BJ (cell line): ENCODE data around the gene NEURL2. TPM values are rescaled to one million over a fixed set of nuclear protein-coding genes. Genes with fewer than 3 reads are reported as not detected.

Experiments used
- CTCF ChIA-PET: fragments of 350-600 bp; formaldehyde crosslinking; extraction: SDS; loops from one replicate; lab custom pipeline; 2021; ENCODE audit warnings: antibody characterized with exemption, inconsistent platforms; lab: Yijun Ruan, JAX
- POLR2A ChIA-PET: fragments of 300-600 bp; sonication (Branson Sonifier 250); formaldehyde crosslinking; extraction: SDS; loops from one replicate; lab custom pipeline; 2021; ENCODE audit warnings: antibody characterized with exemption; lab: Charles Lee
- DNase-seq: peaks from one replicate; pipeline ENCODE4 v3.0.0-alpha.2; 2011; ENCODE audit warnings: low read depth
- H3K27me3 ChIP-seq: 2 replicates; pipeline ENCODE4 v1.6.0; 2011; ENCODE audit warnings: low read length; ENCODE audit not compliant: control insufficient read depth, insufficient read depth
- H3K36me3 ChIP-seq: 2 replicates; pipeline ENCODE4 v1.5.1; 2011; ENCODE audit warnings: low read length; ENCODE audit not compliant: control insufficient read depth, insufficient read depth
- H3K4me3 ChIP-seq: 2 replicates; pipeline ENCODE4 v1.5.1; 2011; ENCODE audit warnings: low read depth, mild to moderate bottlenecking, control low read depth, low read length
- polyA plus RNA-seq: library from polyadenylated mRNA; depleted of rRNA; stranded (reverse); fragments of >200 nt; gene quantifications from 2 replicates; pipeline ENCODE4 v1.2.3, GENCODE V29; 2011
- TF ChIP-seq, protein P1 (sequence below): IDR thresholded peaks from 2 replicates; pipeline ENCODE4 v1.5.1; 2011; ENCODE audit warnings: low read depth, mild to moderate bottlenecking, control low read depth, inconsistent platforms, low read length, moderate library complexity; ENCODE audit not compliant: insufficient read depth

Gene NEURL2
- polyA plus RNA-seq, 1 experiment = 4.3 TPM

DNA sequence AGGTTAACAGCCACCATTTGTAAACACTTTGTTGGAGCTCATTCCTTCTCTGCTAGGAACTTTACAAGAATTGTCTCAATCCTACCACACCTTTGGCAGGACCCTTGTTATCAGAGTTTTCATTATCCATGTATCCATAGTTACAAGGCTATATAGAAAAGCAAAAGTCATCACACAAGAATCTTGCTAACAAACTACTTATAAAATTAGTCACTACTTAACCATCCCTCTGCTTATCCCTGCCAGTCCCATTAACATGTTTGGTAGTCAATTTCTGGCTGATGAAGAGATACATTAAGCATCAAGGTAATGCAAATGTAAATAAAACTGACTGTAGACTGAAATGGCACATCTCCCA is 23.2 kb downstream of the NEURL2 start:
- ChIA-PET POLR2A (interaction anchor here (0.6 kb wide), 1 partner anchor 94 kb away, joined by 3 read pairs; no protein-coding TSS in a partner anchor), CTCF (interaction anchor here (0.6 to 0.9 kb wide), 3 partner anchors 11 to 322 kb away, joined by 3 read pairs; partner anchors contain the start of genes ACOT8 and ZSWIM3)
- Histone ChIP-seq H3K36me3 (no peaks in the 10 kb centered on the region), H3K27me3 (no peaks in the 10 kb centered on the region), H3K4me3 (no peak overlapping the region)
- DNase-seq = peak; percentile 53
- TF ChIP-seq, protein P1, sequence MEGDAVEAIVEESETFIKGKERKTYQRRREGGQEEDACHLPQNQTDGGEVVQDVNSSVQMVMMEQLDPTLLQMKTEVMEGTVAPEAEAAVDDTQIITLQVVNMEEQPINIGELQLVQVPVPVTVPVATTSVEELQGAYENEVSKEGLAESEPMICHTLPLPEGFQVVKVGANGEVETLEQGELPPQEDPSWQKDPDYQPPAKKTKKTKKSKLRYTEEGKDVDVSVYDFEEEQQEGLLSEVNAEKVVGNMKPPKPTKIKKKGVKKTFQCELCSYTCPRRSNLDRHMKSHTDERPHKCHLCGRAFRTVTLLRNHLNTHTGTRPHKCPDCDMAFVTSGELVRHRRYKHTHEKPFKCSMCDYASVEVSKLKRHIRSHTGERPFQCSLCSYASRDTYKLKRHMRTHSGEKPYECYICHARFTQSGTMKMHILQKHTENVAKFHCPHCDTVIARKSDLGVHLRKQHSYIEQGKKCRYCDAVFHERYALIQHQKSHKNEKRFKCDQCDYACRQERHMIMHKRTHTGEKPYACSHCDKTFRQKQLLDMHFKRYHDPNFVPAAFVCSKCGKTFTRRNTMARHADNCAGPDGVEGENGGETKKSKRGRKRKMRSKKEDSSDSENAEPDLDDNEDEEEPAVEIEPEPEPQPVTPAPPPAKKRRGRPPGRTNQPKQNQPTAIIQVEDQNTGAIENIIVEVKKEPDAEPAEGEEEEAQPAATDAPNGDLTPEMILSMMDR = no peak

DNA sequence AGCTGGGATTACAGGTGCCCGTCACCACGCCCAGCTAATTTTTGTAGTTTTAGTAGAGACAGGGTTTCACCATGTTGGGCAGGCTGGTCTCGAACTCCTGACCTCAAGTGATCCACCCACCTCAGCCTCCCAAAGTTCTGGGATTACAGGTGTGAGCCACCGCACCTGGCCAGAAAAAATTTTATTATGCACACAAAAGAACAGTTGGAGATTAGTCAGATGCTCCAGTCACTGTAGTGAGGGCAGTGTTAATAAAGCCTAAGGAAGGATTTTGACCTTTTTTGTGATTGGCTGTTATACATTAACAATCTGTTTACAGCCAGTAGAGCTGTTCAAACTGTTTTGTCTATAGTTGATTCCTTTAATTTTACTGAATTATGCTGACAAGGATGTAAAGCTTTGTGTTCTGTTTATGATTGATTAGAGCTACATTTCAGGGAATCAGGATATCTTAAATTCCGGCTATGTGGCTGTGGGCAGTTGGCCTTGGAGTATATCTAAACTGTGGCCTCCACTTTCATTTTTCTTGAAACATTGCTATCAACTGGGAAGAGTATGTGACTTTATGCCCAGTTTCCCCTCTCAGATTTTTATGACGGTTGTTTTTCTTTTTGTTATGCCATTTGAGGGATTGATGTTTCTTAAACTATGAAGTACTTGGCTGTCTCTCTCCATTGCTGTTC is 23.7 kb downstream of the NEURL2 start:
- Histone ChIP-seq H3K4me3 (no peak overlapping the region), H3K27me3 (no peaks in the 10 kb centered on the region), H3K36me3 (no peaks in the 10 kb centered on the region)
- no peak for DNase-seq
- TF ChIP-seq, protein P1 = no peak
- ChIA-PET CTCF (interaction anchor here (0.6 to 0.9 kb wide), 2 partner anchors 10 to 146 kb away, joined by 3 read pairs; partner anchors contain the start of genes ACOT8 and ZSWIM3), POLR2A (interaction anchor here (0.6 kb wide), 1 partner anchor 95 kb away, joined by 3 read pairs; no protein-coding TSS in a partner anchor)

DNA sequence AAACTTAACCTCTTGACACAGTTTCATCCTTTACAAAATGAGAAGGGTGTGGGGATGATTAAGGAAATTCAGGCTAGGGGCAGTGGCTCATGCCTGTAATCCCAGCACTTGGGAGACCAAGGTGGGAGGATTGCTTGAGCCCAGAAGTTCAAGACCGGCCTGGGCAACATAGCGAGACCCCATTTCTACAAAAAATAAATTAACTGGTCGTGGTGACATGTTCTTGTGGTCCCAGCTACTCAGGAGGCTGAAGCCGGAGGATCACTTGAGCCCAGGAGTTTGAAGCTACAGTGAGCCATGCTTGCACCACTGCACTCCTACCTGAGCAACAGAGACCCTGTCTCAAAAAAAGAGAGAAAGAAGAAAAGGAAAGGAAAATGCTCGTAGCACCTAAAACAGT is 24.6 kb downstream of the NEURL2 start:
- TF ChIP-seq, protein P1 = no peak

DNA sequence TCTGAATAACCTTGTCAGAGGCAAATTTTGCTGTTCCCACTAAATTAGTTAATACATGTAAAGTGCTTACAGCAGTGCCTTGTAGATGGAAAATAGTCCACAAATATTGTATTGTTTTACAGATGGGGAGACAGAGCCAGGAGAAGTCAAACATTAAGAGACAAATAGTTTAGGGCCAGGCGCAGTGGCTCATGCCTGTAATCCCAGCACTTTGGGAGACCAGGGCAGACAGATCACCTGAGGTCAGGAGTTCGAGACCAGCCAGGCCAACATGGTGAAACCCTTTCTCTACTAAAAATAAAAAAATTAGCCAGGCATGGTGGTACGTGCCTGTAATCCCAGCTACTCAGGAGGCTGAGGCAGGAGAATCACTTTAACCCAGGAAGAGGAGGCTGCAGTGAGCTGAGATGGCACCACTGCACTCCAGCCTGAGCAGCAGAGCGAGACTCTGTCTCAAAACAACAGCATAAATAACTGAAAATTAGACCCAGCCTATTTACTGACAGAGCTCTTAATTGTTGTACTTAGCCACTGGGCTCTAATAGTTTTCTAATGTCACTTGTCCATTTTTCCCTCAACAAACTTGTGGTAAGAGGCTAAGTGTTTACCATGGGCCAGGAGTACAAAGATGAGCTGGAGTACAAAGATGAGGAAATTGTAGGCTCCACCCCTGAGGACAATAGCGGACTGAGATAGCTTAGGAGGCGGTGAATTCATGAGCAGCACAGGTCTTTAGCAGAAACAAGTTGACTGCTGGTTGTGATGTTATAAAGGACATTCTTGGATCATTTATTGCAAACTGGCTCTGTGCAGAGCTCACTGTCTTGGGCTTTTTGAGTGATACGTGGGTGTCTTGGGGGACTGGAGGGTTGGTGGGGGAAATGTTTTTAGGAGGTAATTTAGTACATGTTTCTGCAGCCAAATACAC is 27.2 kb downstream of the NEURL2 start:
- Histone ChIP-seq H3K4me3 (no peak overlapping the region), H3K36me3 (no peaks in the 10 kb centered on the region), H3K27me3 (no peaks in the 10 kb centered on the region)
- DNase-seq = no peak
- ChIA-PET CTCF (interaction anchor here (0.6 to 1.4 kb wide), 3 partner anchors 8 to 89 kb away, joined by 3 to 4 read pairs (median 3); no protein-coding TSS in a partner anchor), POLR2A (no interaction called here)
- TF ChIP-seq, protein P1 = no peak

More for the DNA sequence above, 24.6 kb downstream of the NEURL2 start:
- H3K27me3 ChIP-seq = no peaks in the 10 kb centered on the region
- no peak overlapping the region for H3K4me3 ChIP-seq
- no peak for DNase-seq
- ChIA-PET CTCF (interaction anchor here (0.6 kb wide), 1 partner anchor 29 kb away, joined by 3 read pairs; no protein-coding TSS in a partner anchor), POLR2A (no interaction called here)
- no peaks in the 10 kb centered on the region for H3K36me3 ChIP-seq
